NCI-H146 (cell line): ENCODE measurements around the gene RNU6-7.

ENCODE experiments used
- DNase-seq: peaks from one replicate; lab custom pipeline; 2025; lab: John Stamatoyannopoulos, UW

Gene RNU6-7

DNA sequence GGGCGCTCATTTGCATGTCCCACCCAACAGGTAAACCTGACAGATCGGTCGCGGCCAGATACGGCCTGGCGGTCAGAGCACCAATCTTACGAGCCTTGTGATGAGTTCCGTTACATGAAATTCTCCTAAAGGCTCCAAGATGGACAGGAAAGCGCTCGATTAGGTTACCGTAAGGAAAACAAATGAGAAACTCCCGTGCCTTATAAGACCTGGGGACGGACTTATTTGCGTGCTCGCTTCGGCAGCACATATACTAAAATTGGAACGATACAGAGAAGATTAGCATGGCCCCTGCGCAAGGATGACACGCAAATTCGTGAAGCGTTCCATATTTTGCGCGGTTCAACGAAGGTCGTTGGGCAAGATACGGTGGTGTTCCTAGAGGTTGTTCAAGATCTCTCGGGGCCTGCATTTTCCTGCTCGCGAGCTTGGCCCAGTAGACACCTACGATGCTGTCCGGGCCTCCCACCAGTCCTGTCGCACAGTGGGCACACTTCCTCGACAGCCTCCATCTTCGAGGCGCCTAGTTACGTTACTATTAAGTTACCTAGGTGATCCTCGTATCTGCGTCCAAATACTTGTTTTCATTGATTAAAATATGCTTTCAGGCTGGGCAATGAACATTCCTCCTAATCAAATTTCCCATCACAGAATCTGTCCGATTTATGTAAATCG lies at the start of gene RNU6-7:
Gene RNU6-7 (plus strand): TSS at position 230 of the 675 bp plus-strand sequence.
- peak; percentile 34 for DNase-seq

DNA sequence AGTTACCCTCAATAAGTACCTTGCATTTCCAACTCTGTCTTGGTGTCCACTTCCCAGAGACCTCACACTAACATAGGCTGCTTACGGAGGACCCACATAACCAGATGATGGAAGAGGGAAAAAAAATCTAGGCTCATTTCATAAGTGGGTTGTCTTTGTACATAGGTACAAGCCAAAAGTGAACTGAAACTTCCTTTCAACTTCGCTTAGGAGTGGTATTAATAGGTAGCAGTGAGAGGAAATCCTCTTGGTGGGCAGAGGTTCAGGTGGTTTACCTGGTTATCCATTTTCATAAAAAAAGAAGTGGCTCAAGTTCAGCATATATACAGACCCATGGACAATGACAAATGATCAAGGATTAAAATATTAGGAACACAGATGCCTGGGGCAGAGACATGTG lies 35.8 kb upstream of the RNU6-7 start:
- DNase-seq = no peak

DNA sequence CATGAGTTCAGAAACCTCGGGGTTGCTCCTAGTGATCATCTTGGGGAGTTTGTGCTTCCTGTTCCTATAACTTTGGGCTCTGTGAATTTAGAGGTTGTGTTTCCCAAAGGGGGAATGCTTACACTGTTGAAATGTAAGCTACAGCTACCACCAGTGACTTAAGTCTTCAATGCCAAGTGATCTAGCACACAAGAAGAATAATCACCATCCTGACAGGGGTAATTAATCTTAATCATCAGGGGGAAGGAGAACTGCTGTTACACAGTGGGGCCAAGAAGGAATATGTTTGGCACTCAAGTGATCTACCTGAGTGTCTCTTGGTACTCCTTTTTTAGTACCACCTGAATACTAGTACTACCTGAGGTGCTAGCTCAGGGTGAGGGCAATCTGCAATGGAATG lies 34.9 kb upstream of the RNU6-7 start:
- no peak for DNase-seq

DNA sequence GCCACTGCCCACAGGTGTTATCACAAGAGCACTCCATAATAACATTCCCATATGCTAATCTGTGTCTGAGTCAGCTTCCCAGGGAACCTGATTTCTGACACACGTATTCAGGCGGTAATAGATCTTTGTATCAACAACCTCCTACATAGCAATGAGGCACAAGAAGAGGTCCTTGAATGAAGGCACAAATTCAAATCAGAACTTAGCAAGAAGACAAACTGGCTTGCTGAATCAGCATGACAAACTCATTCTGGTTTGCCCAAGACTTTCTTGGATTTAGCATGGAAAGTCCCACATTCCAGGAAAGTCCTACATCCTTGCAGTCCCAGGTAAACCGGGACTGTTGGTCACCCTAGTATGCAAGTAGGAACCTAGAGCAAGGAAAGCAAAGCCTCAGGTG lies 33.9 kb upstream of the RNU6-7 start:
- DNase-seq = no peak

DNA sequence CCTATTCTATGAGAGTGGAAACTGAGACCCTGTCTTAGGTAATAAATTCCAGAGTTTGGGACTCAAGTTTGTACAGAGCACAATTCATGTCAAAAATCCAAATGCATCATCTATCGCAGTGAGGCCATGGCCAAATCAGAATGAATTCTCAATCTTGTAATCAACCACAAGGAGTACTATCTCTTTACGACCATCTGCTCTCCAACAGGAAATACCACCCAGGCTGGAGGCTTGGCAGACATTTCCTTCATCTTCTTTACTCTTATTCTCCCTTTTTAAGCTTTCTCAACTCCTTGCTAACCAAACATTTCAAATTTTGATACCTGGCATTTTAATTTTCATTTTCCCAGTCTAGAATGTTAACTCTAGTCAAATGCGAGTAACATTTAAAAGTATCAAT lies 32.7 kb upstream of the RNU6-7 start:
- DNase-seq = no peak

DNA sequence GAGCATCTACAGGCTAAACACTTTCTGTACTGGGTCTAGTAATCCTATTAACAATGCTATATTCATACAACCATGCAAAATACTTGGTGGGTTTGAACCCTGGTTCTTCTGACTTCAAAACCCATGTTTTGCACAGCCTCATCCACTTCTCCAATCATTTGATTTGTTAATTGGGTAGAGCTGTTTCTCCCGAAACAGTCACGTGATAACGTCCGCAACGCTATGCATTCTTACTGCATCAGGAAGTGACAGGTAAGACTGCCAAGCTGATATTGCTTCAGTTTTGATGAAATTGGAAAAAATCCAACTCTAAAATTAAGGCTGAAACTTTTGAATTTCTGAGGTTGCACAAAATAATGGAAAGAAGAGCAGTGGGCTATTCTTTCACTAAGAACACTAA lies 30.4 kb upstream of the RNU6-7 start:
- DNase-seq = no peak

DNA sequence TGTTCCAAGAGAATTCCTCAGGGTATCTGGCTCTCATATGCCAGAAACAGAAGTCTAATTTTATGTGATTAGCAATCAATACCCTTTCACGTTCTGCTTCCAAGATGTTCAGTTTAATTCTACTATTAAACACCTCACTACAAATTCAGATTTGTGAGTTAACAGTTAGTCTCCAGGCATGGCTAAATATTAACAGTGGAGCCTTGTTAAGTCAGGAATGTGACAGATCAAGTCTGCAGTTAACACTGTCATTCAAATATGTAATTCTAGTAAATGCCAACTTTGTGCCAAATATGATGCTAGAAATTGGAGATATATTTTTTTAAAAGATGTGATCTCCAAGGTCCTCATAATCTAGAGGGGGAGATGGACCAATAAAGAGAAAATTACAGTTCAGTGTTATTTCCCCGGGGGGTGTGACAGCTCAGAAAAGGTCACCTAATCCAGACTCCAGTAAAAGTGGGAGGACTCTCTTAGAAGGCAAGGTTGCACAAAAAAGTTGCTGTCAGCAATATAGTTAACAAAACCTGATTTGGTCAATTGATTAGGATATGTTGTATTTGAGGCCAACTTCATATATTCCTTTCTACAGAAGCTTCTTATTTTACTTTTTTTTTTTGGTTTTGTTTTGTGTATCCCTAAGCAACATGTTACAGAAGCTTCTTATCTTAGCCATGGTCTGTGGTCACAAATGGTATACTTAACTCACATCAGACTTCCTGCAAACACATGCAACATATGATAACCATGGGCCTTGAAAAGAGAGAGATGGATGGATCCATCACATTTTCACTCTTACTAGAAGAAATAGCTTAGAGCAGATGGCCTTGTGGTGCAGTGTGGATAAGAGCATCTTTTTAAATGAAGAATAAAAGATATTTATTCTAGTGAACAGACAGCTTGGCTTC lies 18.4 kb upstream of the RNU6-7 start:
- DNase-seq = no peak

DNA sequence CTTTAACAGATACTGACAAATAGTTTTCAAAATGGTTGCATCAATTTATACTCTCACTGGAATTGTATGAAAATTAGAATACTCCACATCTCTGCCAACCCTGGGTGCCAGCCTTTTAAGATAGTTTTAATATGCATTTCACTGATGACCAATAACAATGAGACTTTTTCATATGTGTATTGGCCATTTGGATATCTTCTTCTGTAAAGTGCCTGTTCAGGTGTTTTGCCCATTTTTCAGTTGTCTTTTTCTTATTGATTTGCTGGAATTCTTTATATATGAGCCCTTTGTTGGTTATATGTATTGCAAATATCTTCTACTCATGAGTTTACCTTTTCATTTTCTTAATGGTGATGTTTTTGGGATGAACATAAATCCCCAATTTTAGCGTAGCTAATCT lies 16.7 kb upstream of the RNU6-7 start:
- DNase-seq = no peak

DNA sequence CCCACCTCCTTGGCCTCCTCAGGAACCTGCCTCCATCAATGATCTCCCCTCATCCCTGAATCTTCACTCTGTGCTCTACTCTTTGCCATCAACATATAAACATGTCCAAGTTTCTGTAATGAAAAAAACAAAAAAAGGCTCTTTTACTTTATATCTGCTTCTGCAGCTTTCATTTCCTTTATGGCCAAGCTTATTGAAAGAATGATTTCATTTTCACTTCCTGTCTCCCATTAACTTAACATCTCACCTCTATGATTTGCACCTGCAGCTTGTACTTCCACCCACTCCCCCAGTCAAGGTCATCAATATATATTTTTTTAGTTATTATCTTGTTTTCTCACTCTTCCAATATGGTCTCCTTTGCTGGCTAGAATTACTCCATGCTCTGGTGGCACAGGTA lies 15.6 kb upstream of the RNU6-7 start:
- no peak for DNase-seq

DNA sequence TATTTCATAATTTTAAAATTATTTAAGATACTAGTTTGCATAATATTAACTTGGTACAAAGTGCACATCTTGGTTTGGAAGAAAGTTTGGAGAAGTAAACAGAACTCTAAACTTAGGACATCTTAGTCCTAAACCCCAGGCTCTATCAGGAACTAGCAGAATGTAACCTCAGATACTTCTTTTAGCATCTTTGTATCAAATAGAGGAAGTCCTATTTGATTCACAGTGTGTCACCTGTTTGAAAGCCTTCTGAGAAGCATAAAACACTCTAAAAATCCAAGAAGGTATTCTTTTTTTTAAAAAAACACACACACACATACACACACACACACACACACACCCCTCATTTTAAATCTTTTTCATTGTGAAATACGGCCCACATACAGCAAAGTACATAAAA lies 12.0 kb upstream of the RNU6-7 start:
- DNase-seq = no peak

DNA sequence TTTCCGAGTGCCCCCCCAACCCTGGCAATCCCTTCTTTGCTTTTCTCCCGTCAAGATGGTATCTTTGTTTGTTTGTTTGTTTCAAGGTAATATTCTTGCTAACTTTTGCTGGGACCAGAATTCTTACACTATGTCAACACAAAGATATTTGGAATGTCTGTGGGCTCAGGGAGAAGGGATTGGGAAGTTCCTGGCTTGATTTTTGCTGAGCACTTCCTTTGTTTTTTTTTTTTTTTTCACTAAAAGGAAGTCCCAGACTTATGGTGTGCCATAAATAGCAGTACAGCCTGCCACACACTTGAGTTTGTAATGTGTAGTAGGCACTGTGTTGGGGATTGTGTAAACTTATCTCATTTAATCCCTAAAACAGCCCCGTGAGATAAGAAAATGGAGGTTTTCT lies 11.2 kb upstream of the RNU6-7 start:
- DNase-seq = no peak

DNA sequence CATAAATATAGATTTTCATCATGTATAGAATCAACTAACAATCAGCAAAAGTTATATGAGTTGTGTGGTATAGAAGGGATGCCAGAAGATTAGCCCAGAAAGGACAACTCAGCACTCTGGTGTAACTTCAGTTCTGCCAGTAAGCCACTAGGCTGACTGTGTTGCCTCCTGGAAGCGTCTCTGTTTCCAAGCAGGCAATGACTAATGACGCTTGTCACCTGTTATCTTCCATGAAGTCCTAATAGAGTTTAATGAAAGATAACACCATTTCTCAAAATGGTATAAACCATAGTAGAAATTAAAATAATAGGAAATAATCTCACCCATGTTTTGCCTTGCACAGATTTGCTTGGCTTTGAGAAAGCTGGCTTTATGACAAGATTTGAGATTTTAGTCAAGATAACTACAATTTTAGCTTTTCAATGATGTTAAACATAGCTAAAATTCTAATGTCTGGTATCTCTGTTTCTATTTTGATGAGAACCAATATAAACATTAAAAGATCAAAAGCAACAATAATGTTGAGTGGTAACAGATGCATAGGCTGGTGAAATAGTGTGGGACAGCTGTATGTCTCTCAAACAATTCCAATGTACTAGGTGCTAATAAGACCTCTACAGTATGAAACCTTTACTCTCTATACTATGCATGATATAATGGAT lies 9.0 kb upstream of the RNU6-7 start:
- DNase-seq = no peak

DNA sequence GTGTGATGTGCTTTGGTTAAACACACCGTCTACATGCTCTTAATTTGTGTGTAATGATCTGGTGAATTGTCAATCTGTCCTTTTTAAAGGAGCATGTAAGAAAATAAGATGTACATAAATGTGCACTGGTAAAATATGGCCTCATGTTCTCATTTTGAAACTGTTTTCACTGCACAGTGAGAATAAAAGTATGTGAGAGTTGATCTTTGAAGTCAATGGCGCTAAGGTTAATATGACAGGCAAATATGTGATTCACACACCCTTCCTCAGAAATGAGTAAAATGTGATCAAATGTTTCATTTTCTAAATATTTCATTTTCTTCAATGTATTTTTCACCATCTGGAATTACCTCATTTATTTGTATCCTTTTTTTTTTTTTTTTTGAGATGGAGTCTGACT lies 8.3 kb upstream of the RNU6-7 start:
- DNase-seq = no peak

DNA sequence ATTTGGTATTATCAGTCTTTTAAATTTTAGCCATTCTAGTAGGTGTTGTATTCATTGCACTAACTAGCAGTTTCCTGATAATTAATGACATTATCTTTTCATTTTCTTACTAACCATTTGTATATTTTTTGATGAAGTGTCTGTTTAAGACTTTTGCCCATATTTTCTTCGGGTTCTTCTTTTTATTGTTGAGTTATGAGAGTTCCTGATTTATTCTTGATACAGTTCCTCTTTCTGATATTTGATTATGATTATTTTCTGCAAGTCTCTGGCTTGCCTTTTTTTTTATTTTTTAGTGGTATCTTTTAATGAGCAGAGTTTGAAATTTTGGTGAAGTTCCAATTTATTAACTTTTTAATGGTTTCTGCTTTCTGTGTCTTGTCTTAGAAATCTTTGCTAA lies 6.2 kb upstream of the RNU6-7 start:
- DNase-seq = no peak

DNA sequence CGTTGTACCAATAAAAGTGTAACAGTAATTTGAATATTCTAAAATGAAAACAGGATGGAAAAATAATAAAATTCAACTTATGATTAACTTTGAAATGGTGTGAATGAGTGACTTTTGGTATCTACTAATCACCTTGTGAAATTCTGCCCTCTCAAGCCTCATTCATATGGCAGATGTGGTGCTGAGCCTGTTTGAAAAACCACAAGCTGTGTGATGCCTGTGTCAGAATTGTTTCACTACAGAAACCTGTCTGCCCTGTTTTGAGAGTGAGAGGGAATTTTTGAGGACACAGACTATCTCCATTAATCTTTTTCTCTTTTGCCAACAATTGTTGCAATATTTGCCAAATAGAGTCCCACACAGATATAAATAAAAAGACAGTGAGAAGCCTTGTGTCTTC lies 3.9 kb upstream of the RNU6-7 start:
- no peak for DNase-seq

DNA sequence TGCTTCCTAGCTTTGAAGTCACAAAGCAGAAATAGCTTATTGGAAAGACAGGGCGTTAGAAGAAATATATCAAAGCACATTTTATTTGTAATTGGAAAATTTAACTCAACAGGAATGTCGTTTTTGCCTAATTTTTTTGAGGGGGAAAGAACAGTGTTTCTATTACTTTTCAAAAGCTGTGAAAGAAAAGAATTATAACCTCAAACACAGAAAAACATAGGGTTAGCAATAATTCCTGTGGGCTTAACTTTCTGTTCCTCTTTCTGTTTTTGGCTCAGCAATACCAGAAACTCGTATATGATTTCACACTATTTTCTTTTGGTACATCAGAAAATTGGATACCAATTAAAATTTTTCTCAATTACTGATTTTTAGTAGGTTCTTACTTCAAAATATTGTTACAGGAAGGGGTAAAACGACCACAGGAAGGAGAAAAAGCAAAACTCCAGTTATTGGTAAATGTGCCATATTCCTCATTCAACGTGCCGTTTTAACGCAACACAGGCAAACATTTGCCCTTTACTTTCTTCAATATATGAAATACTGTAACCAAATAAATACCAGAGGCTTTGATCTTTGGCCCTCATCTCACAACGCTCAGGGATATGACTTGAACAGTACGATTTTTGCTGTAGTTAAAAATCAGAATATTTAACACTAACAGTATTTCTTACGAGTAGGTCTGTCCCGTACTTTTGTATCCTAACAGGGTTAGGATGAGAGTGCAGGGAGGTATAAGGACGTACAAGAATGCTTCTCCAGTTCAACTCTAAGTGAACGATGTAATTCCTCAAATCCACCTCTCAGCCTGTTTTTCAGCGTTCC lies 1.3 kb upstream of the RNU6-7 start:
- no peak for DNase-seq

DNA sequence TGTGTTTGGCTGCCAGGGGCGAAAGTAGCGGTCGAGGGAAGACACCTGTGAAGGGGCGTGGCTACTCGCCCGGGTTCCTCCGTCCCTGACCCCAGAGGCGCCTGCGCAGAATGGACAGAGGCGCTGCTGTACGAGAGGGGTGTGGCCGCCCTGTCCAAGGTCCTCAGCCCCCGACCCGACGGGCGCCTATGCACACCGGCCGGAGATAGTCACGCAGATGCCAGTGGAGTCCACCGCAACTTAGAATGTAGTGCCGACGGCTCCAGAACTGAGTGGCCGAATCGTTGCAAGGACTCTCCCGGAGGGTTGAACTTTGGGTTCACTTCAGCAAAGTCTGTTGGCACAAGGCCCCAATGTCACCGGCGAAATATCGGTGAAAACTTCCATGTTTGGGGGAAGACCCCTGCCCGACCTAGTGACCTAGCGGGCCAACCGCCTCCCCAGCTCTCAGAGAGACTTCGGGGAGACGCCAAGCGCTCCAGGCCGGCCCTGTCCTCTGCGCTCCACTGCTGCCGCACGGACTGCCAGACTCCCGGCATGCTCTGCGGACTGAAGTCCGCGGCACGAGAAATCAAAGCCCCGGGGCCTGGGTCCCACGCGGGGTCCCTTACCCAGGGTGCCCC lies 541 bp upstream of the RNU6-7 start:
- DNase-seq = peak; percentile 89

DNA sequence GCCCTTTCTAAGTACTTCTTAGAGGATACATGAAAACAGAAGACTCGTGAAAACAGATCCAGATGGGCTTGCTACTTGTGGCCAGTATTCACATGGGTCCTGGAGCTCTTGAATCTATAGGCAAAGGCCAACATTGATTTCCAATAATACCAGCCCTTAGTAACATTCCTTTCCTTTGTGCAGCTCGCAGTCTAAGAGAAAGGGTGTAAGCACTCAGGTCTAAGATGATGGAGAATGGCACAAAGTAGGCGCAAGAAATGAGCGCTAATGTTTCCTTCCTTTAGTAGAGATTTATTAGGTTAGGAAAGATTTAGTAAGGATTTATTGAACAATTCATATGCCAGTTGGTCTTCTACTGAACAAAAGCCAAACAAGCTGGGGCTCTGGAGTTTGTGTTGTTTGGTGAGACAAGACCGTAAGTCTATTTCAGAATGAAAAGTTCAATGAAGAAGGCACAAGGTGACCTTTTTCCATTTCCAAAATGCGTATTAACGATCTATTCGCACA lies 699 bp downstream of the RNU6-7 start:
- DNase-seq = peak; percentile 2

DNA sequence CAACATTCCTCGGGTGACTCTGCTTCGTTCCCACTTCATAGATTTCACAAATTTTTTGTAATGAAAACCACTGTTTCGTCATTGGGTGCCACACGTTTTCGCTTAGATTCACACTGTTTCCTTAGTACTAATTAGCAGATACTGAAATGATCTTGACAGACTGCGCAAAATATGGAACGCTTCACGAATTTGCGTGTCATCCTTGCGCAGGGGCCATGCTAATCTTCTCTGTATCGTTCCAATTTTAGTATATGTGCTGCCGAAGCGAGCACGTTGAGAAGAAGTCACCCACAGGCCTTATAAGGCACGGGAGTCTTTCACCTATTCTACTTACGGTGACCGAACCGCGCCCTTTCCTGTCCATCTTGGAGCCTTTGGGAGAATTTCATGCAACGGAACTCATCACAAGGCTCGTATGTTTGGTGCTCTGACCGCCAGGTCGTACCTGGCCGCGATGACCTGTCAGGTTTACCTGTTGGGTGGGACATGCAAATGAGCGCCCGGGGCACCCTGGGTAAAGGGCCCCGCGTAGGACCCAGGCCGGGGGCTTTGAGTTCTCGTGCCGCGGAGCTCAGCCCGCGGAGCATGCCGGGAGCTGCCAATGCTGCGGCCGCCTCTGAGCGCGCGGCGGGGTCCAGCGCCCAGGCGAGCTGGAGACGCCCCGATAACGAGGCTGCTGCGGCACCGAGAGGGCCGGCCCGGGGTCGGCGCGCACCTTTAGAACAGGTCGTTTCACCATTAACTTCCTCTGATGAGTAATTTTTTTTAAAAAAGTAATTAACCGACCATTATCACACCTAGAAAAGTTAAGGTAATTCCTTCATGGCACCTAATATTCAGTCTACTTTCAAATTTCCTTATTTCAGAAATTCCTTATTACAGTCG lies 1.4 kb downstream of the RNU6-7 start, which contains the start of gene RNU6-8:
Gene RNU6-8 (minus strand): TSS at position 272 of the 885 bp plus-strand sequence.
- peak; percentile 91 for DNase-seq

DNA sequence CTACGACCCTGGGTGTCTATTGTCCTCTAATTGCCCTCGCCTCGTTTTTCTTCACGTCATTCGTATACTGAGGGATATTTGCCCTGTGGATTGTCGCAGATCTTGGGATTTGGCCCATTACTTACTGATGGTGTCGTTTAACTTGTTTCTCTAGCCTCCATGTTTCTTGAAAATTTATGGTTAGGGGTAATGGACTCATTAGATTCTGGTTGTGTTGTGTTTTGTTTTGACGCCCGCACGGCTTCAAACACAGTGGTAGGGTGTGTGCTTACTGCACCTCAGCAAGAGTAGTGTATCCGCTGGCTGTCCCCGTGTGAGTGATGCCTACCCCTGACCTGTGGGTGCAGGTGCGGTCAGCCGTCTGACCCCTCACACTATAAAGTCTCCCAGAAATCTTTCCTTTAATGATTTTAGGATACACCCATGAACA lies 2.1 kb downstream of the RNU6-7 start:
- peak; percentile 40 for DNase-seq
